Testis (tissue), 3 donors: Measurements from ENCODE around the gene AGAP1. TPM values are rescaled to one million over a fixed set of nuclear protein-coding genes. Genes with fewer than 3 reads are reported as not detected.

Source experiments
- DNase-seq: peaks from one replicate; pipeline ENCODE4 v3.0.0-alpha.2; 2019
- H3K27ac ChIP-seq, 2 donors: fragments of 200-600 bp; sonication (generic); one replicate each; pipeline ENCODE4 v1.5.1; 2019
- H3K27me3 ChIP-seq: fragments of 200-600 bp; sonication (generic); one replicate; pipeline ENCODE4 v1.5.1; 2019
- H3K36me3 ChIP-seq: fragments of 200-600 bp; sonication (generic); one replicate; pipeline ENCODE4 v1.5.1; 2017; ENCODE audit warnings: low read depth; ENCODE audit errors: missing control alignments
- H3K4me1 ChIP-seq: fragments of 200-600 bp; sonication (generic); one replicate; pipeline ENCODE4 v1.5.1; 2019
- H3K4me3 ChIP-seq, 2 donors: fragments of 200-600 bp; sonication (generic); one replicate each; pipeline ENCODE4 v1.5.1; 2017 to 2019
- H3K9me3 ChIP-seq: fragments of 200-600 bp; sonication (generic); one replicate; pipeline ENCODE4 v1.5.1; 2017
- CTCF ChIP-seq, 3 experiments: fragments of 450-650 bp in 2 of 3; fragments of 200-600 bp in 1 of 3; sonication (generic) in 1 of 3; IDR thresholded peaks; one replicate each; pipeline ENCODE4 v1.5.1; 2016 to 2019; ENCODE audit warnings: antibody characterized with exemption in 3 of 3, mild to moderate bottlenecking in 2 of 3, moderate library complexity in 1 of 3
- POLR2A ChIP-seq: fragments of 450-650 bp; IDR thresholded peaks from one replicate; pipeline ENCODE4 v1.6.1; 2017; ENCODE audit warnings: antibody characterized with exemption, mild to moderate bottlenecking, moderate library complexity
- WGBS, 2 donors: methylation state at CpG; one replicate each; pipeline ENCODE4 v1.1.5; 2018; 5-methylcytosine and 5-hydroxymethylcytosine counted together
- intact Hi-C: fragments of 100-400 bp; cut with DNase I; formaldehyde crosslinking; loops from one replicate; pipeline ENCODE4 v1.15.1; 2023; ENCODE audit warnings: low total_unique reads
- polyA plus RNA-seq: library from polyadenylated mRNA; stranded (reverse); fragments of 350-450 nt; fragmentation: Illumina TruSeq; extraction: RNeasy Lipid Tissue Mini Kit (QIAGEN cat#74804); gene quantifications from one replicate; pipeline ENCODE4 v1.2.3, GENCODE V29; 2014; ENCODE audit warnings: low read depth, low replicate concordance; ENCODE audit not compliant: insufficient read depth
- total RNA-seq, 2 donors: library from RNA; depleted of rRNA; stranded (reverse); fragments of >200 nt; gene quantifications; one replicate each; pipeline ENCODE4 v1.2.3, GENCODE V29; 2016

The AGAP1 gene
- total and polyA plus RNA-seq, 3 donors from 2014 or later, result 21.4 to 45.5 (median 40.7) TPM

GRCh38 chr2:236041616-236042015 lies 547.8 kb downstream of the AGAP1 start:
- no peak for TF ChIP-seq CTCF (IDR thresholded peaks at IDR 0.05)
- TF ChIP-seq POLR2A, result no peak
- no peak overlapping the region for H3K4me3 ChIP-seq
- intact Hi-C loops, result no loop called here
- 94 to 98% methylated on average over 8 of the region's 8 CpGs for WGBS, 2 donors
- no peaks in the 10 kb centered on the region for H3K27me3 ChIP-seq
- H3K36me3 ChIP-seq, result no peaks in the 10 kb centered on the region
- H3K9me3 ChIP-seq, result no peaks in the 10 kb centered on the region
- H3K27ac ChIP-seq, result no peak overlapping the region
- DNase-seq, result no peak
- H3K4me1 ChIP-seq, result no peaks in the 10 kb centered on the region

GRCh38 chr2:236042087-236042486 lies 548.2 kb downstream of the AGAP1 start:
- Histone ChIP-seq H3K36me3 (no peaks in the 10 kb centered on the region), H3K9me3 (no peaks in the 10 kb centered on the region), H3K4me3 (no peak overlapping the region), H3K4me1 (no peaks in the 10 kb centered on the region), H3K27ac (no peak overlapping the region), H3K27me3 (no peaks in the 10 kb centered on the region)
- intact Hi-C loops, result no loop called here
- TF ChIP-seq POLR2A (no peak), CTCF (IDR thresholded peaks at IDR 0.05) (no peak)
- 90 to 92% methylated on average over 6 of the region's 6 CpGs for WGBS, 2 donors
- no peak for DNase-seq

- H3K36me3 ChIP-seq, result no peaks in the 10 kb centered on the region
- no peaks in the 10 kb centered on the region for H3K4me1 ChIP-seq
- no peaks in the 10 kb centered on the region for H3K27me3 ChIP-seq
- WGBS, 2 donors, result 84% methylated on average over 5 to 6 of the region's 6 CpGs
- no peak for TF ChIP-seq POLR2A
- TF ChIP-seq CTCF (IDR thresholded peaks at IDR 0.05), result no peak
- no peak overlapping the region for H3K27ac ChIP-seq
- no peaks in the 10 kb centered on the region for H3K9me3 ChIP-seq
- no peak overlapping the region for H3K4me3 ChIP-seq
- DNase-seq, result no peak
- intact Hi-C loops, result no loop called here
Measured at GRCh38 chr2:236044191-236044590, 550.3 kb downstream of the AGAP1 start.

GRCh38 chr2:236045251-236046235 lies 551.7 kb downstream of the AGAP1 start:
- no peak for DNase-seq
- H3K27ac ChIP-seq, result no peak overlapping the region
- H3K9me3 ChIP-seq, result no peaks in the 10 kb centered on the region
- no peaks in the 10 kb centered on the region for H3K4me1 ChIP-seq
- no peak for TF ChIP-seq CTCF (IDR thresholded peaks at IDR 0.05)
- no peak for TF ChIP-seq POLR2A
- no peak overlapping the region for H3K4me3 ChIP-seq
- 93 to 94% methylated on average over 22 to 26 of the region's 26 CpGs for WGBS, 2 donors
- no peaks in the 10 kb centered on the region for H3K36me3 ChIP-seq
- intact Hi-C loops, result no loop called here
- H3K27me3 ChIP-seq, result no peaks in the 10 kb centered on the region

- no peak for TF ChIP-seq POLR2A
- no peak for TF ChIP-seq CTCF (IDR thresholded peaks at IDR 0.05)
- Histone ChIP-seq H3K4me1 (no peaks in the 10 kb centered on the region), H3K27me3 (no peaks in the 10 kb centered on the region), H3K27ac (no peak overlapping the region), H3K9me3 (no peaks in the 10 kb centered on the region), H3K36me3 (no peaks in the 10 kb centered on the region), H3K4me3 (no peak overlapping the region)
- 92 to 95% methylated on average over 3 of the region's 3 CpGs for WGBS, 2 donors
- intact Hi-C loops, result no loop called here
- DNase-seq, result no peak
Measured at GRCh38 chr2:236046715-236047114, 552.9 kb downstream of the AGAP1 start.
